Measurements from ENCODE around the gene TMEM117.

GRCh38 chr12:43812926-43813325 is 23.0 kb upstream of the TMEM117 start:
- TF ChIP-seq PBX3 (CRISPR knock-in tag; IDR thresholded peaks at IDR 0.05), result no peak
- no peak for TF ChIP-seq CTCF (tag by site-specific recombination; IDR thresholded peaks at IDR 0.05)
- TF ChIP-seq SP2 (tag by site-specific recombination; IDR thresholded peaks at IDR 0.05), result no peak
